HG03520 (cell line): Measurements from ENCODE around the gene CLSTN1.
A peak's percentile ranks its signal among the peaks of the same experiment; 100 is the strongest.
"Not testable (repeated sequence)": the region's sequence is repeated elsewhere in the genome, so short reads cannot be mapped to it uniquely, and the experiment has no call there.

Experiments used
- ATAC-seq: cut with Tn5 transposase; IDR thresholded peaks from one replicate; pipeline ENCODE4 v1.9.1; 2021; ENCODE audit warnings: mild to moderate bottlenecking, moderate library complexity; ENCODE audit not compliant: unreplicated experiment

The CLSTN1 gene

DNA sequence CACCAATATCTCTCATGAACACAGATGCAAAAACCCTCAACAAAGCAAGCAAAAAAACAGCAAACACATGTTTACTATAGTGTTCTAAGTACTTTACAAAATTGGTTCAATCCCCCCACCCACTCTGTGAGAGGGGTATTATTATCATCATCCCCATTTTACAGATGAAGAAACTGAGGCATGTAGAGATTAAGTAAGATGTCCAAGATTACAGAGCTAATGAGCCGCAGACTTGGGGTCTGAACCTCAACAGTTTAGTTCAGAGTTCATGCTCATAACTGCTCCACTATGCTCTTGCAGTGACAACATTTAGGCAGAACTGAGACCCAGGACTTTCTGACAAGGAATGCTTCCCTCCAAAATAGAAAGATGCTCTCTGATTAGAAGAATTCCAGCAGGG lies 21.9 kb downstream of the CLSTN1 start:
- ATAC-seq: no peak

DNA sequence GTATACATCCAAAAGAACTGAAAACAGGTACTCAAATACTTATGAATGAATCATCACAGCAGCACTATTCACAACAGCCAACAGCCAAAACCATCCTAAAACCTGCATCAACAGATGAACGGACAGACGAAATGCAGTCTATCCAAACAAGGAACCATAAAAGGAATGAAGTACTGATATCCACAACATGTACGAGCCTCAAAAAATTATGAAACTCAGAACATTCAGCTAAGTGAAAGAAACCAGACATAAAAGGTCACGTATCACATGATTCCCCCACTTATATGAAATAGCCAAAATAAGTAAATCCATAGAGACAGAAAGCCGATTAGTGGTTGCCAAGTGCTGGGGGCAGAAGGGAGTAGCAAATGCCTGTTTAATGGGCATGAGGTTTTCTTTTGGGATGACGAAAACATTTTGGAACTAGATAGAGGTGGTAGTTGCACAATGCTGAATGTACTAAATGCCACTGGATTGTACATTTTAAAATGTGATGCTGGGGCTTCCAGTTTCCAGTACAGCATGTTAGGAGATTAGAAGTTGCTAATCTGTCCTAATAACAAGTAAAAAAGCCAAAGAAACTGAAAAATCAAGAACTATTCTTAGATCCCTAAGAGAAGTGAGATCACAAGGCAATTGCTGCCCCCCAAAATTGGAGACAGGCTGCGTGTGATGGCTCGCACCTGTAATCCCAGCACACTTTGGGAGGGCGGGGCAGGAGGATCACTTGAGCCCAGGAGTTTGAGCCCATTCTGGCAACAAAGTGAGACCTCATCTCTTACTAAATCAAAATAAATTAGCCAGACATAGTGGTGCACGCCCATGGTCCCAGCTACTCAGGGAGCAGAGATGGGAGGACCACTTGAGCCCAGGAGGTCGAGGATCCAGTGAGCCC lies 25.3 kb downstream of the CLSTN1 start:
- no peak for ATAC-seq

DNA sequence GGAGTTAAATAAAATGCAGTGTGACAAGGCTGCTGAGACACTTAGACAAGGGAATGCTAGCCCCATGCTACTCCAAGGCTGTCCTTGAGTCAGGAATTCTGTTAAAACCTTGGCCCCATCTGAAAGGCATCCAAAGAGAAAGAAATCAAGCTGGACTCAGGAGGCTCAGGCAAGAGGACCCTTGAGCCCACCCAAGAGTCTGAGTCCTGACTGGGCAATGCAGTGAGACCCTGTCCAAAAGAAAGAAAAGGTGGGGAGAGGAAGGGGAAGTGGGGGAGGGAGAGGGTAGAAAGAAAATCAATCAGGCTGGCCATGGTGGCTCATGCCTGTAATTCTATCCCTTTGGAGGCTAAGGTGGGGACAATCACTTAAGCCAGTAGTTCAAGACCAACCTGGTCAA lies 26.7 kb downstream of the CLSTN1 start:
- no peak for ATAC-seq

DNA sequence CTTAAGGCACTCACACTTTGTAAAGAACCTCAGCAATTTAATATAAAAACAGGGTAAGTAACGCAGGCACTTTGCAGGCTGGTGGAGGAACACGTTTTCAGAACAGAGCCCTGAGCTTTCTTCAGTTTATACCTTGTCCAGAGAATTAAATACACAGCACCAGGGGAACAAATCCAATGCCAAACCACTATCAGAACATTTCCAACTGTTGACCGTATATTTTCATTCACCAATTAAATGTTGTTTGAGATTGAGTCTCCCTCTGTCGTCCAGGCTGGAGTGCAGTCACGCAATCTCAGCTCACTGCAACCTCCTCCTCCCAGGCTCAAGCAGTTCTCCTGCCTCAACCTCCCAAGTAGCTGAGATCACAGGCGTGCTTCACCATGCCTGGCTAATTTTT lies 29.7 kb downstream of the CLSTN1 start:
- no peak for ATAC-seq

DNA sequence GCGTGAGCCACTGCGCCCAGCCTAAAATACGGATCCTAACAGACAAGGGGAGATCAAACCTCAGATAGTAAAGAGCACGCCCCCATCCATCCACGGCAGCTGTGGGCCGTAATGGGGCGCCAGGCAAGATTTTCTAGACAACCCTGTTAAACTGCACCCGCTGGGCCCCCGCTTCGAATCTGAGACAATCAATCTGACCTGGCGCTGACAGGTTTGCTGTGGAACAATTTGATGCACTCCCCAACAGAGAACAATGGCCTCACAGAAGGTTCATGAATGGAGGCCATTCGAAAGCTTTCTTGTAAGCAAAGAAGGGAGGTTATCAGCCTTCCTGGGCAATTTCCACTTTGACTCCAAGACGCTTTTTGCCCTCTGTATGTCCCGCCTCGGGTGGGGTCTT lies 30.5 kb downstream of the CLSTN1 start:
- no peak for ATAC-seq

DNA sequence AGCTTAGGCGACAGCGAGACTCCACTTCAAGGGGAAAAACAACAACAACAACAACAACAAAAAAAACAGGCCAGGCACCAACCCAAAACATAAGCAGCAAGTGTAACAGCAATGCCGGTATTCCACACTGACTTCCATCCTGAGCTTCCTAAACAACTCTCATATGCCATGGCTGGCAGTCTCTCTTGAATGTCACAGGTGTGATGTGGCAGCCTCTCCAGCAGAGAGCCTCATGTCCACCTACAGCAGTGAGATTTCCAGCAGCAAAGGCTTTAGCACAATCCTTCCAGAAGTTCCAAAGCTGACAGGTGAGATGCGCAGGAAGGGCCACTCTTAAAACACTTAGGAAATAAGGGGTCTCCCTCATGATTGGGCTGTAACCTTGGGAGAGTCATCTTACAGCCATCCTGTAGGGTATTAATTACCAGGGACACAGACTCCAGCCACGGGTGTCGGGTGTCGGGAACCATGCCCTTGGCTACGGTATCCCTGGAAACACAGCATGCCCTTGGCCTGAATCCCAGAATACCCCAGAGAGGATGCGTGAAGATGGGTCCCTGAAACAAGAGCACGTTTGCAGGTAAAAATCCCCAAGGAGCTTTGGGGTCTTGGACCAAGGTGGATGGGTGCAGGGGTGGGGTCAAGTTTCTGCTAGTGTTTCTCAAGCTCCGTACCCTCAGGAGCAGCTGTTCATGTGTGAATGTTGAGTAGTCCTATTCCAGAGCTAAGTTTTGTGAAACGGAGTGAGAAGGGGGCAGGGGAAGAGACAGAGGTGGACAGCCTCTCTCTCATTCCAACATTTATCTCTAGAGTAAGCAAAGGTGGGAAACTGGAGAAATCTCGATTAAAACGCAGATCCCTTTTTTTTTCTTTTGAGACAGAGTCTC lies 31.4 kb downstream of the CLSTN1 start:
- no peak for ATAC-seq

DNA sequence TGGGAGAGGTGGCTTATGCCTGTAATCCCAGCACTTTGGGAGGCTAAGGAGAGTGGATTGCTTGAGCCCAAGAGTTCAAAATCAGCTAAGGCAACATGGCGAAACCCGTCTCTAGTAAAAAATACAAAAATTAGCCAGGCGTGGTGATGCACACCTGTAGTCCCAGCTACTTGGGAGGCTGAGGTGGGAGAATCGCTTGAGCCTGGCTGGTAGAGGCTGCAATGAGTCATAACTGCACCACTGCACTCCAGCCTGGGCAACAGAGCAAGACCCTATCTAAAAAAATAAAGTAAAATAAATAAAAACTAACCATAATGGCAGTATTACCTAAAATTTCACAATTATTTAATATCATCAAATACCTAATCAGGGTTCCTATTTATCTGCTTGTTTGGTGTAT lies 34.1 kb downstream of the CLSTN1 start:
- ATAC-seq: not testable (repeated sequence)

DNA sequence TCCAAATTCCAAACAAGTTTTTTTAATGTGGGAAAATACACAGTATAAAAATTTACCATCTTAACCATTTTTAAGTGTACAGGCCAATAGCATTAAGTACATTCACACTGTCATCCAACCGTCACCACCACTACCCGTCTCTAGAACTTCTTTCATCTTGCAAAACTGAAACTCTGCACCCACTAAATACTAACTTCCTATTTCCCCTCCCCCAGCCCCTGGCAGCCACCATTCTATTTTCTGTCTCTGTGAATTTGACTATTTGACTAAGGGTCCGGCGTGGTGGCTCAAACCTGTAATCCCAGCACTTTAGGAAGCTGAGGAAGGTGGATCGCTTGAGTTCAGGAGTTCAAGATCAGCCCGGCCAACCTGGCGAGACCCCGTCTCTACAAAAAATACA lies 36.1 kb downstream of the CLSTN1 start:
- ATAC-seq: peak; percentile 56

DNA sequence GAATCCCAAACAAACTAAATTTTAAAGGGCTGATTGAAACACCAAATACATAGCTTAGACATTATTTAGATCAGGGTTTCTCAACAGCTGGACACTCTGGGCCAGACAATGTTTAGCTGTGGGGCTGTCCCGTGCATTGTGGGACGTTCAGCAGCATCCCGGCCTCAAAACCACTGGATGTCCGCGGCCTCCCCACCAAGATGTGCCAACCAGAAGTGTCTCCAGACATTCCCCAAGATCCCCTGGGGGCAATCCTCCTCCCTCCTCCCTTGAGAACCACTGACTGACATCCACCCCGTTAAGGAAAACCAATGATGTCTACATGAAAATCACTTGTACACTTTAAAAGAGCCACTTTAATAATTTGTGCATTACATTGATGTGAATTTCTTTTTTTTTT lies 38.4 kb downstream of the CLSTN1 start:
- no peak for ATAC-seq

DNA sequence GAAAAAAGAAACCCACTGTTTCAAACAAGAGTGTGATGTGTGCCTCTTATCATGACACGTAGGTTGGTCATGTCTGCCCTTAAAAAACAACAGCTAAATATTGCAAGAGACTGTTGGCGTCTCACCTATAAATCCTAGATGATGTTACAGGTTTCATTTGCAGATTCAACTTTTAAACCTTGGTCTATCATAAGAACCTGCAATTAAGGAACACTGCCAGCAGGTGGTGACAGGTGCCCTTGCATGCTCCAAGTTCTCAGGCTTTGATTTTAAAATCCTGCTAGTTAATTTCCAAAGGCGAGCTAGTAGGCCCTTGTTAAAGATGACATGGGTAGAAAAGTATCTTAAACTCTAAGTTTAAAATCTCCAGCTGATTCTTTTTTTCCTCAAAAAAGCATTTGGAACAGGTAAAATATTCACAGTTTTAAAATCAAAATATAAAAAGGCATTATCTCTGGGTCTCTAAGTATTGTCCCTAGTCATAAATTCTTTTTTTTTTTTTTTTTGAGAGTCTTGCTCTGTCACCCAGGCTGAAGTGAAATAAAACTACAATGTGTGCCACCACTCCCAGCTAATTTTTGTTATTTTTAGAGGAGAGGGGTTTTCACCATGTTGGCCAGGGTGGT lies 39.1 kb downstream of the CLSTN1 start:
- ATAC-seq: no peak

DNA sequence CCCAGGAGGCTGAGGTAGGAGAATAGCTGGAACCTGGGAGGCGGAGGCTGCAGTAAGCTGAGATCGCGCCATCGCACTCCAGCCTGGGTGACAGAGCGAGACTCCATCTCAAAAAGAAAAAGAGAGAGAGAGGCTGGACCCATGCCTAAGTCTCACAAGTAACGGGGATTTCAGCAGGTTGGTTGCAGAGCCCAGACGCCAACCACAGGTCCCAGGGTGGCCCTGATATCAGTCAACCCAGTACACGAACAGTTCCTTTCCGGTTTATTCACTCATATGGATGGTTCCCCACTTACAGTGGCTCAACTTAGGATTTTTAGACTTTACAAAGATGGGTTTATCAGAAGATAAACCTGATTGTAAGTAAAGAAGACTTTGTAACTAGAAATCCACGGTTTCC lies 40.9 kb downstream of the CLSTN1 start:
- ATAC-seq: no peak

DNA sequence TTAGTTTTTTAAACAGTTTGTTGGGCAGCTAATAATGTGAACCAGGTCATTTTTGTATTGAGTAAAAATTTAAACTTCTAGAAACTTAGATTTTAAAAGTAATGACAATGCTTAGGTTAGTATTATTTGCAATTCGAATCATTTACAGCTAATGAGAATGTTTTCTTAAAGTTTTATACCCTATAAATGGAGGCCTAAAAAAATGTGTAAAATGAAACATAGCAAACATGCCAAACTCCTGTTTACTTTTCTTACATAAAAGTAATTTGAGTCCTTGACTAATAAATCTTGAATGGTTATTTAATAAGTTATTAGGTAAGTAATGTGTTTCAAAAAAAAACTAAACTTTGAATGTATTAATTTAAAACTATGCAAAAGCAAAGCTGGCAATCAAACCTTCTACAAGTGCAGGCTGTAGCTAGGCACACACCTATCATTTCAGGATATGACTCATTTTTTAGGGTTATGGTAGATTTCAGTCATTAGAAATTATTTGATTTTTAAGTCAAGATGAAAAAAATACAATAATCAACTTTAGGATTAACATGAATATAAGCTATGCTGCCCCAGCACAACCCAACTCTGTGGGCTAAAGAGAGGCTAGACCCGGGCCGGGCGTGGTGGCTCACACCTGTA lies 41.5 kb downstream of the CLSTN1 start:
- ATAC-seq: no peak

DNA sequence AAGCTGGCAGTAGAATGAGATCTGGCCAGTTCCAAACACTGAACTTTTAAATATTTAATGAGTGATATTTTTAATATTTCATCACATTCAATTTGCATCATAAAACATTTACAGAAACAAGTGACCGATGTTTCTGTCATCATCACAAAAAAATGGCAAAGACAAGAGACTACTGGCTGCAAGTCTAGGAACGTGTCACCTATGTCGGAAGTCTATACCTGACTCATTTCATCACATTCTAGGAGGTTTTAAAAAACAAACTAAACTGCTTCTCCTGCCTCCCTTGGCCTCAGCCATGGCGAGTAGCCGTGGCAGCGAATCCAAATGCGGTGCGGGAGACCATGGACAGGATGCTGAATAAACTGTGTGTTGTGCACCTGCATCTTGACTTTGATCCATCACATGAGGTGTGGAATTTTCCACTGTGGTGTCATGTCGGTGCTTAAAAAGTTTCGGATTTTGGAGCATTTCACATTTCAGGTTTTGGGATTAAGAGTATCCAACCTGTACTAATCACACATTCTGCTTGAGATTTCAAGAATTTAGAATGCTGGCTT lies 43.1 kb downstream of the CLSTN1 start:
- no peak for ATAC-seq

DNA sequence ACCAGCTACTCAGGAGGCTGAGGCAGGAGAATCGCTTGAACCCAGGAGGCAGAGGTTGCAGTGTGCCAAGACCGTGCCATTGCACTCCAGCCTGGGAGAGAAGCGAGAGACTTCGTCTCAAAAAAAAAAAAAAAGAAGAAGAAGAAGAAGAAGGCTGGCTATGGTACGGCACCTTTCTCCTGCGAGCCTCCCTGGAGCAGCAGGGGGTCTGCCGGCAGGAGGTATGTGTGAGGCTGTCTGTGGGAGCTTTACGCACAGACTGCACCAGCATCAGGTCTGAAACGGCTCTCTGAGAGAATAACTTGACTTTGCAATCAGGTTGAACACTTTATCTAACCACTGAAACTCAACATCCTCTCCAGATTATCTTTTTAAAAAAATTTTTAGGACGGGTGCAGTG lies 44.9 kb downstream of the CLSTN1 start:
- ATAC-seq: no peak

DNA sequence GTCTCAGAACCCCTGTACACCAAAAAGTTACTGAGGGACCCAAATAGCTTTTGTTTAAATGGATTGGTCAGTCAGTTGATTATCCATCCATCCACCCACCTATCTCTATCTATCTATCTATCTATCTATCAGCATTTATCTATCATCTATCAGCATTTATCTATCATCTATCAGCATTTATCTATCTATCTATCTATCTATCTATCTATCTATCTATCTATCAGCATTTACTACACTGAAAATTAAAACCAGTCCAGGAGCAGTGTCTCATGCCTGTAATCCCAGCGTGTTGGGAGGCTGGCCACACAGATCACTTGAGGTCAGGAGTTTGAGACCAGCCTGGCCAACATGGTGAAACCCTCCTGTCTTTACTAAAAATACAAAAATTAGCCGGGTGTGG lies 47.1 kb downstream of the CLSTN1 start:
- ATAC-seq: no peak

DNA sequence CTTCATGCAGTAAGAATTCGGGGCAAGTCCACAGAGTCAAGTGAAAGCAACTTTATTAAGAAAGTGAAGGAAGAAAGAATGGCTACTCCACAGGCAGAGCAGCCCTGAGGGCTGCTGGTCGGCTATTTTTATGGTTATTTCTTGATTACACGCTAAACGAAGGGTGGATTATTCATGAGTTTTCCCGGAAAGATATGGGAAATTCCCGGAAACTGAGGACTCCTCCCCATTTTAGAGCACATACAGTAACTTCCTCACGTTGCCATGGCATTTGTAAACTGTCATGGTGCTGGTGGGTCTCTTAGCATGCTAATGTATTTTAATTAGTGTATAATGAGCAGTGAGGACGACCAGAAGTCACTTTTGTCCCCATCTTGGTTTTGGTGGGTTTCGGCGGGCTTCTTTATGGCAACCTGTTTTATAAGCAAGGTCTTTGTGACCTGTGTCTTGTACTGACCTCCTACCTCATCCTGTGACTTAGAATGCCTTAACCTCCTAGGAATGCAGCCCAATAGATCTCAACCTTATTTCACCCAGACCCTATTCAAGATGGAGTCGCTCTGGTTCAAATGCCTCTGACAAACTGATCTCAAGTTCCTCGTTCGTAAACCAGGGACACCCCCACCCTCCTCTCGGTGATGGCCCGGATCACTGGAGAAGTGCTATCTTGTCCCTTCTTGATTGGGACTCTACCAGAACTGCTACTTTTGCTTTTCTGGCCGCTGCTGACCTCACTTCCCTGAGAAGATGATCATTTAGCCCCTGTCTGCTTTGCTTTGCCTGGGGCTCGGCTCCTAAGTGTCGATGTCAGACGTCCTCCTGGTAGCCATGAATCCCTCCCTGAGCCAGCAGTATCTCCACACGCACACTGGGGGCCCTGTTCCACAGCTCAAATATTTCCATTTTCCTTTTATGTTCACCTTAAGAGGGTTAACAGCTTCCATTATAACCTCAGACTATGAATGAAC lies 48.8 kb downstream of the CLSTN1 start:
- no peak for ATAC-seq

DNA sequence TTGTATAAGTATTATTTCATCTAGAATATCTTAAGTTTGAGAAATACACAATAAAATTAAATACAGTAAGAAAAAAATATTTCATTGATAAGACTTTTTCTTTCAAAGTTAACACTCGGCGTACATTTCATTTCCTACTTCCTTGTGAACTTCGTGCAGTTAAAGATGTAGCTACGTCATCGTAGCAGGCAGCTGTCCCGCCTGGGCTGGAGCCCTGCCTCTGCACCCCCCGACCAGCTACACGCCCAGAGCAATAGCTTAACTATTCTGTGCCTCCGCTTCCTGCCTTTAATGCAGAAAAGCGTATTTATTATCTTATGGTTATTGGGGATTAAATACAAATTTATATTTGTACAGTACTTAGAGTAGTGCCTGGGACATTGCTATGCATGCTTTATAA lies 53.5 kb downstream of the CLSTN1 start:
- no peak for ATAC-seq

DNA sequence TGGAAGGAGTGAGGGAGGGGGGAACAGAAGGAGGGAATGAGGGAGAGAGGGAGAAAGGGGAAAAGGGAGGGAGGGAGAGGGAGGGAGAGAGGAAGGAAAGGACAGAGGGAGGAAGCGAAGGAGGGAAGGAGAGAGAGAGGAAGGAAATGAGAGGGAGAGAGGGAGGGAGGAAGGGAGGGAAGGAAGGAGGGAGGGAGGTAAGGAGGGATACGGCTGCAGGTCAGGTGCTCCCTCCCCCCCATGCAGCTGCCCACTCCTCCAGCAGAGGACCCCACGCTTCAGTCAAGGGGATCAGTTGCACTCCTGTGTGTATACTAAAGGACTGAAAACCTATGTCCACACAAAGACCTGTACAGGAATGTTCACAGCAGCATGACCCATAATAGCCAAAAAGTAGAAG lies 54.8 kb downstream of the CLSTN1 start:
- no peak for ATAC-seq

DNA sequence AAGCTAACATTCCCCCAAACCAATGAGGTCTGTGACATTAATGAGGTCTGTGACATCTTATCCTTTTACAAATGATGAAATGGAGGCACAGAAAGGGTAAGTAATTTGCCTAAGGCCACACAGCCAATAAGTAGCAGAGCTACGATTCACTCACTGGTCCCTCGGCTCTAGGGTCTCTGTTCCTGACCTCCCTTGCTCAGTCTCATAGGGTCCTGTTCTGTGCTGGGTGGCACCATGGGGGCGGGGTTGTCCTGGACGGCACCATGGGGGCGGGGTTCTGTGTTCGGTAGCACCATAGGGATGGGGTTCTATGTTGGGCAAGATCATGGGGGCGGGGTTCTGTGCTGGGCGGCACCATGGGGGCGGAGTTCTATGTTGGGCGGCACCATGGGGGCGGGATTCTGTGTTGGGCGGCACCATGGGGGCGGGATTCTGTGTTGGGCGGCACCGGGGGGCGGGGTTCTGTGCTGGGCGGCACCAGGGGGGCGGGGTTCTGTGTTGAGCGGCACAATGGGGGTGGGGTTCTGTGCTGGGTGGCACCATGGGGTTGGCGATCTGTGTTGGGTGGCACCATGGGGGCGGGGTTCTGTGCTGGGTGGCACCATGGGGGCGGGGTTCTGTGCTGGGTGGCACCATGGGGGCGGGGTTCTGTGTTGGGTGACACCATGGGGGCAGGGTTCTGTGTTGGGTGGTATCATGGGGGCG lies 55.6 kb downstream of the CLSTN1 start:
- no peak for ATAC-seq
